Kidney epithelial cell (primary cell): ENCODE data around the gene PRDM11. TPM values are rescaled to one million over a fixed set of nuclear protein-coding genes. Genes with fewer than 3 reads are reported as not detected.
"Not testable (repeated sequence)": the region's sequence is repeated elsewhere in the genome, so short reads cannot be mapped to it uniquely, and the experiment has no call there.

Source experiments
- DNase-seq: peaks from one replicate; pipeline ENCODE4 v3.0.0-alpha.2; 2010; ENCODE audit warnings: low read depth
- H3K27me3 ChIP-seq: 2 replicates; pipeline ENCODE4 v1.6.0; 2011; ENCODE audit warnings: low read length; ENCODE audit not compliant: control insufficient read depth, insufficient read depth
- H3K36me3 ChIP-seq: 2 replicates; pipeline ENCODE4 v1.5.1; 2011; ENCODE audit warnings: low read length; ENCODE audit not compliant: control insufficient read depth, insufficient read depth
- H3K4me3 ChIP-seq: 2 replicates; pipeline ENCODE4 v1.5.1; 2011; ENCODE audit warnings: low read depth, mild to moderate bottlenecking, control low read depth, low read length
- CTCF ChIP-seq: IDR thresholded peaks from 2 replicates; pipeline ENCODE4 v1.5.1; 2011; ENCODE audit warnings: mild to moderate bottlenecking, moderate library complexity, low read length, control low read depth, inconsistent platforms; ENCODE audit not compliant: insufficient read depth, poor library complexity, severe bottlenecking
- total RNA-seq: library from RNA; depleted of rRNA; stranded (reverse); fragments of >200 nt; gene quantifications from 2 replicates; pipeline ENCODE4 v1.2.3, GENCODE V29; 2015

The PRDM11 gene
- total RNA-seq, 1 donor from 2014 or later = 6.6 TPM

- no peak for TF ChIP-seq CTCF
- Histone ChIP-seq H3K36me3 (no peaks in the 10 kb centered on the region), H3K4me3 (no peak overlapping the region), H3K27me3 (peaks cover 4% of the 10 kb centered on the region)
- no peak for DNase-seq
These were observed 40.0 kb upstream of the PRDM11 start for GRCh38 chr11:45106440-45106839.

- no peaks in the 10 kb centered on the region for H3K36me3 ChIP-seq
- H3K4me3 ChIP-seq = no peak overlapping the region
- TF ChIP-seq CTCF = no peak
- no peak for DNase-seq
- peaks cover 4% of the 10 kb centered on the region for H3K27me3 ChIP-seq
These were observed 39.4 kb upstream of the PRDM11 start for GRCh38 chr11:45107029-45107428.

GRCh38 chr11:45108070-45109064 is 38.1 kb upstream of the PRDM11 start:
- Histone ChIP-seq H3K36me3 (no peaks in the 10 kb centered on the region), H3K27me3 (no peaks in the 10 kb centered on the region), H3K4me3 (no peak overlapping the region)
- DNase-seq = no peak
- TF ChIP-seq CTCF = no peak

GRCh38 chr11:45109400-45109799 is 37.0 kb upstream of the PRDM11 start:
- no peak overlapping the region for H3K4me3 ChIP-seq
- no peak for DNase-seq
- H3K27me3 ChIP-seq = no peaks in the 10 kb centered on the region
- TF ChIP-seq CTCF = no peak
- H3K36me3 ChIP-seq = no peaks in the 10 kb centered on the region

GRCh38 chr11:45110562-45110961 is 35.9 kb upstream of the PRDM11 start:
- no peak overlapping the region for H3K4me3 ChIP-seq
- H3K36me3 ChIP-seq = no peaks in the 10 kb centered on the region
- TF ChIP-seq CTCF = peak; percentile 64
- no peaks in the 10 kb centered on the region for H3K27me3 ChIP-seq
- no peak for DNase-seq

GRCh38 chr11:45113807-45114206 is 32.6 kb upstream of the PRDM11 start:
- no peak for DNase-seq
- Histone ChIP-seq H3K36me3 (no peaks in the 10 kb centered on the region), H3K27me3 (no peaks in the 10 kb centered on the region), H3K4me3 (no peak overlapping the region)
- TF ChIP-seq CTCF = no peak

GRCh38 chr11:45127836-45128235 is 18.6 kb upstream of the PRDM11 start:
- not testable (repeated sequence) for H3K36me3 ChIP-seq, H3K4me3 ChIP-seq, H3K27me3 ChIP-seq, DNase-seq
